GM18951 (cell line): Measurements from ENCODE around the gene SERPINB7.

Source experiments
- POLR2A ChIP-seq: IDR thresholded peaks from 4 replicates; pipeline ENCODE4 v1.6.1; 2011; ENCODE audit warnings: mild to moderate bottlenecking; ENCODE audit not compliant: insufficient read length, insufficient read depth; ENCODE audit errors: extremely low read depth
- in situ Hi-C: fragments of 300-500 bp; cut with MboI; formaldehyde crosslinking; loops from one replicate; pipeline ENCODE4 v1.12.0; 2022; ENCODE audit warnings: low sequenced_read_pairs, mixed read lengths, inconsistent platforms; ENCODE audit not compliant: unreplicated experiment

Gene SERPINB7

GRCh38 chr18:63817441-63818051 is 42.3 kb downstream of the SERPINB7 start:
- no peak for TF ChIP-seq POLR2A
- in situ Hi-C loops: no loop called here

DNA sequence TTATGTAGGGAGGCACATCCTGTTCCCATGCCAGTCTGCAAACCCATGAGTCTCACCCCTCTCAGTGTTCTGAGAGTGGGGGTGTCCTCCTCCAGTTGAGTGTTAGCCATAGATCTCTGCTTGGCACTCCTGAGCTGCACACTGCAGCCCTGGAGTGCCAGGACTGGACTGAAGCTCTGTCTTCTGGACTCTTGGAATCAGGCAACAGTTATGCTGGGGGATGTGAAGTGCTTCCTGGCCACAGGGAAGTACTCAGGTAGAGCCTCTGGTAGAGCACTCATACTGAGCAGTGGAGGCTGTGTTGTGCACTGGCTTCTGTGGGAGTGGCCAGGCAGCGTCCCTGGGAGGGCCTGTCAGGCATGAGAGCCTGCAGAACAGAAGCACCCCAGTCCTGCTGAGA is 43.0 kb downstream of the SERPINB7 start:
- in situ Hi-C loops: no loop called here

DNA sequence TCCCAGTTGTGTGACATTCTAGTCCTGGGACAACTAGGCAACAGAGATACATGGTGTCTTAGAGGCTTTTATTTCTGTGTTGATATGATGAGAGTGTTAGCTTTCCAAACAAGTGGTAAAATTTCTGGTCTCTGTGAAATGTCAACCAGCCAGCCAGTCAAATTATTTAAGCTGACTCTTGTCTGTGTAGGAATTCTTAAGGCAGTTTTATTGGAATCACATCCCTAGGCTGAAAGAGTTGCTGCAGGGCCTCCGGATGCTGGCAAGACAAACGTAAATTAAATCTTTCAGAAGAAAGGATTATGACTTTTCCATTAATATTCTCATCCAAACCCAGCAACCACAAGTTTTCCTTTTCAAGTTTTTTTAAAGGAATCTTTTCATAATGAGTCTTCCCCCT is 44.6 kb downstream of the SERPINB7 start:
- in situ Hi-C loops: no loop called here
- TF ChIP-seq POLR2A: no peak

More for the DNA sequence above, 43.0 kb downstream of the SERPINB7 start:
- no peak for TF ChIP-seq POLR2A

DNA sequence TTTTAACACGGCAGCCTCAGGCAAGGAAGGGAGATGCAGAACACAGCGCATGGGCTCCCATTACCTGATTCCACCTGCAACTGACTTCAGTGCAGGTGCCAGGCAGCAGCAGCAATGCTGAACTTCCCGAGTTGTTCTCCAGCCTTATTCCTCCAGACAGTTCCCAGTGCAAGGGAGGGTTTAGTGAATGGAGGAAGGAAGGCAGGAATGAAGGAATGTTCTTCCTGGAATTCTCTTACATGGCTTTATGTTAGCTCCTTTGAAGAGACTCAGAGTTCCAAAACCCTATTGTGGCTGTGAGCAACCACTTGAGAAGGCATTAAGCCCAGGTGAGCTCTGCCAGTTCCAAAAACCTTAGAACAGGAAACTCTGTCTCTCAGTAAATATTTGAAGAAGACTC is 45.5 kb downstream of the SERPINB7 start:
- in situ Hi-C loops: no loop called here
- TF ChIP-seq POLR2A: no peak

DNA sequence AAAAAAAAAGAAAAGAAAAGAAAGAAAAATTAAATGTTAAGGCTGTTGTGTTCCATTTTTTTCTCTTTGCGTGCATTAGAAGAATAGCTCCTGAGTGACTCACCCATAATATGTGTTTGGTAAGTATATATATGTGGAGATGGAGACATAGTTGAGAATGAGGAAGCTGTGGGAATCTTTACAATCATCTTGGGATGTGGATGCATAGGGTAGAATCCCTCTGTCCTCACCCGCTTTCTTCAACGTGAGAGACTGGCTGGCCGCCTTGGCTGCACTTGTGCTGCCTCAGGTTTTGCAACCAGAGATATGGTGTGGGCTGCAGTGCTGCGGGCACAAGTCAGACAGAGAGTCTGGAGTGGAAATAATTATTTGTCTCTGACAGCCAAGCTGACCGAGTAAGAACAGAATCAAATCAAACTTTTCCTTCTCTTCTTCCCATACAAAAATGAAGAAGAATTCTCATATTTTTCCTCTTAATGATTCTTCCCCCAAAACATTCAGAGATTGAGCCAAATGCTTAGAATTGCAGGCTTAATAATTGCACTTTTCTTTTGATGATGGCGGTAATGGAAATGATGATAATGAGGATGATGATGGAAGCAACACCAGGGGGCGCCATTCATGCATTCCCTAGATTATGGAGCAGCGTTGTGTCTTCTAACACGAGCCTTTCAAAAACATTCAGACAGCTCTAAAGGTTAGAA is 48.5 kb downstream of the SERPINB7 start:
- no peak for TF ChIP-seq POLR2A
- in situ Hi-C loops: no loop called here

- TF ChIP-seq POLR2A: no peak
- in situ Hi-C loops: no loop called here
Measured at GRCh38 chr18:63824220-63824525, 49.0 kb downstream of the SERPINB7 start.

- in situ Hi-C loops: no loop called here
Measured at GRCh38 chr18:63828120-63828519, 52.9 kb downstream of the SERPINB7 start.

GRCh38 chr18:63828656-63829055 is 53.4 kb downstream of the SERPINB7 start:
- no peak for TF ChIP-seq POLR2A
- in situ Hi-C loops: no loop called here

More at GRCh38 chr18:63828120-63828519, 52.9 kb downstream of the SERPINB7 start:
- no peak for TF ChIP-seq POLR2A

- in situ Hi-C loops: no loop called here
- no peak for TF ChIP-seq POLR2A
Measured at GRCh38 chr18:63829886-63830285, 54.7 kb downstream of the SERPINB7 start.

GRCh38 chr18:63831080-63831788 is 56.0 kb downstream of the SERPINB7 start:
- no peak for TF ChIP-seq POLR2A
- in situ Hi-C loops: no loop called here

DNA sequence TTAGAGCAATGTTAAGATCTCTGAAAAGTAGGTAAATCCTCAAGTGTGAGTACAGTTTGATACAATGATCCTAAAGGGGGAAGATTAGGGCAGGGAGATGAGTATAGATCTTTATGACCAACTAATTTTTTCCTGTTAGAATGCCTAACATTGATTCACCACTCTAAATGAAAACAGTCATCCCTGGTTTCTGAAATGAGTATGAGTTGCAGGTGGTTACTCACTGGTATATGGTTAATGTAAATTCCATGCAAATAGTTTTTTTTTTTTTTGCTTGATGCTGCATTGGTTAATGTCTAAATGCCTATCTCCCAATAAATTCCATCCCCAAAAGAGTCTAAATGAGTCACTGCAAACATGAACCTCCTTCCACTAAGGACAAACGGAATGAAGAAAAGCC is 57.3 kb downstream of the SERPINB7 start:
- no peak for TF ChIP-seq POLR2A
- in situ Hi-C loops: no loop called here

- in situ Hi-C loops: no loop called here
- no peak for TF ChIP-seq POLR2A
Measured at GRCh38 chr18:63834471-63835113, 59.4 kb downstream of the SERPINB7 start.

DNA sequence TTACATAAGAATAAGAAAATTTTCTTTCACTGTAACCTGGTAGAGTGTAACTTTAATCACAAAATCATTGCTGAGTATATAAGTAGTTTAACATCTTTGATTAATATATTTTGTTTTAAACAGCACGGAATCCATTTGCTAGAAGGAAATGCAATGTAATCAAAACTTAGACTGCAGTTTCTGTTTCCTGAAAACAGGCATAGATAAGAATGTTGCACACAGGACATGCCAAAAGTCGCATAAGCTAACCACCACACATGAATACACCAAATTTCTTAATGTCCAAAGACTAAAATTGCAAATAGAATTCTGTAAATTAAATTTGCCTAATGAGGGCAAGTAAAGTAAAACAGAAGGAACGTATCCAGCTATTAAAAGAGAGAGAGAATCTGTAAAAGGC is 61.2 kb downstream of the SERPINB7 start:
- in situ Hi-C loops: no loop called here
- no peak for TF ChIP-seq POLR2A
